H1 (cell line): ENCODE results near the gene ANXA4. TPM values are rescaled to one million over a fixed set of nuclear protein-coding genes. Genes with fewer than 3 reads are reported as not detected.

ENCODE experiments used
- CTCF ChIA-PET: fragments of 300-600 bp; sonication (Branson Sonifier 250); formaldehyde crosslinking; loops from one replicate; lab custom pipeline; 2021; ENCODE audit not compliant: partially characterized antibody; lab: Charles Lee
- POLR2A ChIA-PET: fragments of 300-600 bp; sonication (Branson Sonifier 250); formaldehyde crosslinking; loops from one replicate; lab custom pipeline; 2021; ENCODE audit warnings: inconsistent platforms; ENCODE audit not compliant: partially characterized antibody; lab: Charles Lee
- DNase-seq, 2 experiments: peaks; one replicate each; pipeline versions ENCODE4 v3.0.0 to v3.0.0-alpha.2; 2010 to 2022; ENCODE audit warnings: low spot score in 2 of 2, low read depth in 1 of 2, mixed read lengths in 1 of 2
- FAIRE-seq: peaks from 2 replicates; lab custom pipeline; 2011; peaks lifted over from hg19 to GRCh38; lab: Jason Lieb, UNC
- H2AFZ ChIP-seq: 2 replicates; pipeline ENCODE4 v1.8.1; 2012; ENCODE audit warnings: low read length, inconsistent platforms
- H2AK5ac ChIP-seq: 2 replicates; pipeline ENCODE4 v1.6.1; 2013; ENCODE audit warnings: low read depth, low read length
- H2BK120ac ChIP-seq: replicated peaks from 2 replicates; pipeline ENCODE3; 2013; ENCODE audit warnings: low read depth, low read length, inconsistent platforms
- H2BK12ac ChIP-seq: 2 replicates; pipeline ENCODE4 v1.6.1; 2013; ENCODE audit warnings: low read depth, low read length
- H2BK15ac ChIP-seq: 2 replicates; pipeline ENCODE4 v1.6.1; 2013; ENCODE audit warnings: low read length
- H2BK20ac ChIP-seq: 2 replicates; pipeline ENCODE4 v1.6.1; 2013; ENCODE audit warnings: low read length
- H2BK5ac ChIP-seq: 2 replicates; pipeline ENCODE4 v1.6.1; 2013; ENCODE audit warnings: low read depth, low read length
- H3K14ac ChIP-seq: 2 replicates; pipeline ENCODE4 v1.6.1; 2013; ENCODE audit warnings: inconsistent platforms; ENCODE audit not compliant: insufficient read length
- H3K18ac ChIP-seq: 2 replicates; pipeline ENCODE4 v1.6.1; 2013; ENCODE audit warnings: low read length; ENCODE audit errors: extremely low read depth
- H3K23ac ChIP-seq: 2 replicates; pipeline ENCODE4 v1.6.1; 2013; ENCODE audit warnings: inconsistent platforms; ENCODE audit not compliant: insufficient read length
- H3K23me2 ChIP-seq: 2 replicates; pipeline ENCODE4 v1.6.1; 2013; ENCODE audit warnings: low read depth, low read length
- H3K27ac ChIP-seq: 2 replicates; pipeline ENCODE4 v1.6.1; 2011; ENCODE audit warnings: low read depth, low read length, inconsistent platforms
- H3K27me3 ChIP-seq, 4 experiments: replicated peaks in 1 of 4; 1 replicate in 1 of 4; 2 replicates in 3 of 4; pipeline versions ENCODE4 v1.6.1 to v1.8.1; 2011 to 2013; ENCODE audit warnings: low read length in 3 of 4, mild to moderate bottlenecking in 3 of 4, inconsistent platforms in 2 of 4, mixed read lengths in 2 of 4, moderate library complexity in 1 of 4; ENCODE audit not compliant: control insufficient read depth in 3 of 4, insufficient read depth in 3 of 4; ENCODE audit errors: extremely low read depth in 1 of 4
- H3K36me3 ChIP-seq, 4 experiments: 2 replicates each; pipeline versions ENCODE4 v1.6.1 to v1.8.1; 2011 to 2013; ENCODE audit warnings: mild to moderate bottlenecking in 4 of 4, low read length in 3 of 4, moderate library complexity in 2 of 4, control low read depth in 1 of 4, inconsistent platforms in 1 of 4; ENCODE audit not compliant: insufficient read depth in 4 of 4, control insufficient read depth in 2 of 4
- H3K4ac ChIP-seq: replicated peaks from 2 replicates; pipeline ENCODE3; 2013; ENCODE audit warnings: low read length, low read depth, mixed read lengths, inconsistent platforms; ENCODE audit not compliant: insufficient read length
- H3K4me1 ChIP-seq, 4 experiments: replicated peaks in 1 of 4; 1 replicate in 1 of 4; 2 replicates in 3 of 4; pipeline versions ENCODE4 v1.6.1 to v1.8.1; 2011 to 2013; ENCODE audit warnings: low read length in 3 of 4, inconsistent platforms in 2 of 4, mixed read lengths in 1 of 4; ENCODE audit not compliant: insufficient read depth in 4 of 4, control insufficient read depth in 3 of 4
- H3K4me2 ChIP-seq, 2 experiments: 2 replicates each; pipeline versions ENCODE4 v1.6.1 to v1.8.1; 2011 to 2013; ENCODE audit warnings: low read depth in 2 of 2, low read length in 2 of 2, control low read depth in 1 of 2, inconsistent platforms in 1 of 2, mild to moderate bottlenecking in 1 of 2; ENCODE audit not compliant: insufficient read depth in 1 of 2
- H3K4me3 ChIP-seq, 4 experiments: fragments of 200-600, 300-600 bp in 1 of 4; sonication (generic), shearing (Covaris generic), sonication (Bioruptor Twin) in 1 of 4; 2 replicates each; pipeline versions ENCODE4 v1.5.1 to v1.8.1; 2011 to 2016; ENCODE audit warnings: low read length in 4 of 4, low read depth in 3 of 4, control low read depth in 2 of 4, inconsistent platforms in 2 of 4, mild to moderate bottlenecking in 2 of 4, mixed read lengths in 1 of 4, moderate library complexity in 1 of 4; ENCODE audit not compliant: insufficient read depth in 2 of 4; ENCODE audit errors: extremely low read depth in 1 of 4
- H3K56ac ChIP-seq: replicated peaks from 2 replicates; pipeline ENCODE3; 2013; ENCODE audit warnings: low read depth, mild to moderate bottlenecking, mixed read lengths, low read length, inconsistent platforms; ENCODE audit not compliant: insufficient read length
- H3K79me1 ChIP-seq: 2 replicates; pipeline ENCODE4 v1.6.1; 2013; ENCODE audit warnings: low read depth, low read length, control low read depth
- H3K79me2 ChIP-seq, 2 experiments: 2 replicates each; pipeline versions ENCODE4 v1.6.1 to v1.8.1; 2012 to 2013; ENCODE audit warnings: low read length in 2 of 2, mild to moderate bottlenecking in 2 of 2, inconsistent platforms in 1 of 2; ENCODE audit not compliant: insufficient read depth in 2 of 2, control insufficient read depth in 1 of 2
- H3K9ac ChIP-seq, 4 experiments: replicated peaks in 1 of 4; 1 replicate in 1 of 4; 2 replicates in 3 of 4; pipeline versions ENCODE4 v1.6.1 to v1.8.1; 2011 to 2013; ENCODE audit warnings: low read depth in 3 of 4, low read length in 3 of 4, control low read depth in 2 of 4, mild to moderate bottlenecking in 2 of 4, moderate library complexity in 2 of 4, inconsistent platforms in 1 of 4; ENCODE audit errors: extremely low read depth in 1 of 4
- H3K9me3 ChIP-seq, 2 experiments: 2 replicates each; pipeline versions ENCODE4 v1.6.1 to v1.8.1; 2012 to 2013; ENCODE audit warnings: mild to moderate bottlenecking in 2 of 2, moderate library complexity in 2 of 2, control low read depth in 1 of 2, inconsistent platforms in 1 of 2, low read depth in 1 of 2, low read length in 1 of 2, mixed read lengths in 1 of 2; ENCODE audit not compliant: insufficient read depth in 2 of 2
- H4K20me1 ChIP-seq, 2 experiments: replicated peaks in 1 of 2; 2 replicates each; pipeline versions ENCODE3 to v1.8.1; 2011 to 2013; ENCODE audit warnings: inconsistent platforms in 2 of 2, low read length in 2 of 2, mild to moderate bottlenecking in 1 of 2; ENCODE audit not compliant: insufficient read depth in 2 of 2, control insufficient read depth in 1 of 2
- H4K5ac ChIP-seq: 2 replicates; pipeline ENCODE4 v1.6.1; 2013; ENCODE audit warnings: low read length, low read depth, mixed read lengths, inconsistent platforms; ENCODE audit not compliant: insufficient read length
- H4K8ac ChIP-seq: 2 replicates; pipeline ENCODE4 v1.8.0; 2013; ENCODE audit warnings: mild to moderate bottlenecking, moderate library complexity, low read length, inconsistent platforms; ENCODE audit not compliant: insufficient read depth; ENCODE audit errors: extremely low read depth
- H4K91ac ChIP-seq: replicated peaks from 2 replicates; pipeline ENCODE3; 2013; ENCODE audit warnings: low read length, mixed read lengths, inconsistent platforms; ENCODE audit not compliant: insufficient read length
- CREB1 ChIP-seq: IDR thresholded peaks from 2 replicates; pipeline ENCODE4 v1.6.1; 2012; ENCODE audit warnings: inconsistent platforms
- EZH2 ChIP-seq: fragments of 200-600 bp; sonication (generic); IDR thresholded peaks from 2 replicates; pipeline ENCODE4 v1.7.1; 2012; ENCODE audit warnings: low read depth, mild to moderate bottlenecking, moderate library complexity, low read length, inconsistent platforms; ENCODE audit not compliant: severe bottlenecking
- HDAC6 ChIP-seq: IDR thresholded peaks from one replicate; pipeline ENCODE4 v1.7.1; 2012; ENCODE audit warnings: low read depth, mild to moderate bottlenecking, inconsistent platforms, low read length, moderate library complexity
- RAD21 ChIP-seq, 2 experiments: IDR thresholded peaks in 1 of 2; conservative IDR thresholded peaks in 1 of 2; 2 replicates each; pipeline ENCODE4 v1.6.1; 2011; ENCODE audit warnings: low read depth in 2 of 2, low read length in 2 of 2, improper control_type of control experiment in 1 of 2, inconsistent platforms in 1 of 2, mild to moderate bottlenecking in 1 of 2, moderate library complexity in 1 of 2
- RBBP5 ChIP-seq: IDR thresholded peaks from 2 replicates; pipeline ENCODE4 v1.7.1; 2012; ENCODE audit warnings: low read depth, mild to moderate bottlenecking, inconsistent platforms, low read length, moderate library complexity, borderline replicate concordance
- RFX5 ChIP-seq: IDR thresholded peaks from 2 replicates; pipeline ENCODE4 v1.6.1; 2011; ENCODE audit warnings: low read depth, low read length, improper control_type of control experiment, borderline replicate concordance
- SP2 ChIP-seq: IDR thresholded peaks from 2 replicates; pipeline ENCODE4 v1.6.1; 2012; ENCODE audit warnings: mild to moderate bottlenecking, low read length, inconsistent platforms
- TBP ChIP-seq: IDR thresholded peaks from 2 replicates; pipeline ENCODE4 v1.6.1; 2011; ENCODE audit warnings: low read depth, low read length, improper control_type of control experiment
- YY1 ChIP-seq: IDR thresholded peaks from 2 replicates; pipeline ENCODE4 v1.6.1; 2011; ENCODE audit warnings: low read depth, mild to moderate bottlenecking, low read length
- ZNF274 ChIP-seq: IDR thresholded peaks from 2 replicates; pipeline ENCODE4 v1.7.0; 2012; ENCODE audit warnings: low read length, borderline replicate concordance; ENCODE audit errors: extremely low read depth
- WGBS, 2 experiments: shearing (Covaris generic) in 1 of 2; methylation state at CpG; one replicate each; pipeline versions ENCODE4 v1.1.6 to v1.1.7; 2013 to 2015; ENCODE audit warnings: low lambda C conversion rate in 2 of 2, mixed read lengths in 2 of 2, inconsistent platforms in 1 of 2, low coverage in 1 of 2, missing lambda C conversion rate in 1 of 2; ENCODE audit not compliant: insufficient replicate concordance in 2 of 2, insufficient coverage in 1 of 2, insufficient read length in 1 of 2; ENCODE audit errors: extremely low coverage in 1 of 2, missing lambda C conversion rate in 1 of 2; 5-methylcytosine and 5-hydroxymethylcytosine counted together
- polyA plus RNA-seq, 7 experiments: library from polyadenylated mRNA; depleted of rRNA in 3 of 7; stranded (reverse) in 5 of 7; unstranded in 2 of 7; fragments of >200 nt in 5 of 7; fragments of 200-250 nt in 2 of 7; gene quantifications; 1 replicate in 5 of 7; 2 replicates in 1 of 7; 4 replicates in 1 of 7; pipeline versions ENCODE4 v1.2.1 to v1.2.3, GENCODE V29; 2011 to 2013; ENCODE audit warnings: missing spikeins in 2 of 7, mixed read lengths in 2 of 7
- total RNA-seq: library from RNA; stranded (reverse); fragmentation: NEBNext Ultra II Directional; extraction: Animal tissue kit (Norgen Biotek cat#: 25700); gene quantifications from 2 replicates; pipeline ENCODE4 v1.2.1, GENCODE V29; 2021
- TF ChIP-seq, protein P1 (sequence below): IDR thresholded peaks from 2 replicates; pipeline ENCODE4 v1.6.1; 2011; ENCODE audit warnings: low read length, improper control_type of control experiment

The ANXA4 gene
- total and polyA plus RNA-seq, 2 of the 8 experiments (the other 6 are each of a cell fraction or from before 2014, with no cell fraction given): 9.4 to 17.6 TPM

DNA sequence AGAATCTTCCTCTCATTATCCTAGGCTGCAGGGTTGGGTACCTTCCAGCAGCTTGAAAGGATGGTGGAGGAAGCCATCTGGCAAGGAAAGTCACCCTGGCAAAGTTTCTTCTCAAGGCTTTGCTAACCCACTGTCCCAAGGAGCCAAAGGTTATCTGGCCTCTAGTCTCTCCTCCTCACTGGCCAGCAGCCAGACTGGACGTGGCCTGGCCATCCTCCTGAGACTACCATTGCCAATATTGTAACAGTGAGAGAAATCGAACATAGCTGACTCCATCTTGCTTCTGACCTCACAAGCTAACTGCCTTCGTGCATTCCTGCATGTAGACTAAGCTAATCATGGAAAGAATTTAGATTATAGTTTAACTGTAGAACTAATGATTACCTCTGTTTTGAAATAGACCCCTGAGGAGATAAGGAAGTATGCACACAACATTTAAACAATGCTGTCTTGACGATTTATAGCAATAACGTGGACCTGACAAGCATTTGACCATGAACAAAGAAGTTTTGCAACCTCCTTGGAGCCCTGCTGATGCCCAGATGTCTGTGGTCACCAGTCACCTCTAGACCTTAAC is 7.8 kb upstream of the ANXA4 start:
- no peaks in the 10 kb centered on the region for H3K79me2 ChIP-seq
- no peak overlapping the region for H2BK120ac ChIP-seq
- DNase-seq (no peak), FAIRE-seq (no peak)
- WGBS, 2 experiments: 86% methylated on average over 5 of the region's 5 CpGs; no CpG with 5 or more reads in 1 of the 2 experiments
- no peaks in the 10 kb centered on the region for H3K36me3 ChIP-seq
- no peak overlapping the region for H3K4me3 ChIP-seq
- H4K20me1 ChIP-seq: no peaks in the 10 kb centered on the region
- no peaks in the 10 kb centered on the region for H3K9me3 ChIP-seq
- no peak overlapping the region for H2BK15ac ChIP-seq
- H2BK20ac ChIP-seq: no peak overlapping the region
- no peaks in the 10 kb centered on the region for H3K23me2 ChIP-seq
- ChIA-PET POLR2A (no interaction called here), CTCF (interaction anchor here (0.8 to 4.2 kb wide), 5 partner anchors 10 to 82 kb away, joined by 3 to 47 read pairs (median 5); no protein-coding TSS in a partner anchor)
- H3K4ac ChIP-seq: no peak overlapping the region
- no peaks in the 10 kb centered on the region for H3K4me1 ChIP-seq
- H3K27ac ChIP-seq: no peak overlapping the region
- no peak overlapping the region for H4K91ac ChIP-seq
- H3K4me2 ChIP-seq: no peak overlapping the region
- H3K9ac ChIP-seq: no peak overlapping the region
- H3K27me3 ChIP-seq: no peaks in the 10 kb centered on the region
- H3K18ac ChIP-seq: no peak overlapping the region
- H2AK5ac ChIP-seq: no peak overlapping the region
- H3K23ac ChIP-seq: no peak overlapping the region
- H4K5ac ChIP-seq: no peak overlapping the region
- no peak overlapping the region for H4K8ac ChIP-seq
- H3K14ac ChIP-seq: no peak overlapping the region
- H3K79me1 ChIP-seq: no peaks in the 10 kb centered on the region
- no peak overlapping the region for H3K56ac ChIP-seq
- no peak overlapping the region for H2AFZ ChIP-seq
- H2BK12ac ChIP-seq: no peak overlapping the region
- H2BK5ac ChIP-seq: no peak overlapping the region
- TF ChIP-seq RFX5 (no peak), CREB1 (no peak), HDAC6 (no peak), RBBP5 (no peak), SP2 (no peak), RAD21 (IDR thresholded peaks at IDR 0.05 in 1 of 2, conservative IDR thresholded peaks at IDR 0.05 in 1 of 2; ENCODE audit: low read depth in 2 of 2, low read length in 2 of 2) (no peak), EZH2 (no peak), TBP (no peak), ZNF274 (no peak), YY1 (no peak)
- TF ChIP-seq, protein P1, sequence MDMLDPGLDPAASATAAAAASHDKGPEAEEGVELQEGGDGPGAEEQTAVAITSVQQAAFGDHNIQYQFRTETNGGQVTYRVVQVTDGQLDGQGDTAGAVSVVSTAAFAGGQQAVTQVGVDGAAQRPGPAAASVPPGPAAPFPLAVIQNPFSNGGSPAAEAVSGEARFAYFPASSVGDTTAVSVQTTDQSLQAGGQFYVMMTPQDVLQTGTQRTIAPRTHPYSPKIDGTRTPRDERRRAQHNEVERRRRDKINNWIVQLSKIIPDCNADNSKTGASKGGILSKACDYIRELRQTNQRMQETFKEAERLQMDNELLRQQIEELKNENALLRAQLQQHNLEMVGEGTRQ: no peak
